Thoracic aorta (tissue), 2 donors: ENCODE data around the gene FSHB. TPM values are rescaled to one million over a fixed set of nuclear protein-coding genes. Genes with fewer than 3 reads are reported as not detected.
"Not testable (repeated sequence)": the region's sequence is repeated elsewhere in the genome, so short reads cannot be mapped to it uniquely, and the experiment has no call there.

ENCODE experiments used
- ATAC-seq: fragments of 150-250 bp; one replicate; pipeline ENCODE4 v1.8.0; 2017; ENCODE audit warnings: low read depth; ENCODE audit not compliant: insufficient number of reproducible peaks, low FRiP score
- DNase-seq: peaks from one replicate; pipeline ENCODE4 v3.0.0-alpha.2; 2020; ENCODE audit warnings: low spot score
- H3K27ac ChIP-seq, 2 donors: fragments of 200-600 bp; sonication (generic); 1 replicate in 1 of 2; 2 replicates in 1 of 2; pipeline ENCODE4 v1.5.1; 2016; ENCODE audit warnings: mild to moderate bottlenecking in 2 of 2, moderate library complexity in 2 of 2
- H3K27me3 ChIP-seq: fragments of 200-600 bp; sonication (generic); replicated peaks from 2 replicates; pipeline ENCODE4 v1.6.0; 2016; ENCODE audit warnings: mild to moderate bottlenecking; ENCODE audit not compliant: insufficient read depth
- H3K36me3 ChIP-seq: fragments of 200-600 bp; sonication (generic); one replicate; pipeline ENCODE4 v1.5.1; 2016
- H3K4me1 ChIP-seq, 2 donors: fragments of 200-600 bp; sonication (generic); 1 replicate in 1 of 2; 2 replicates in 1 of 2; pipeline versions ENCODE4 v1.5.1 to v1.6.0; 2016; ENCODE audit warnings: low read depth in 2 of 2, mild to moderate bottlenecking in 1 of 2; ENCODE audit not compliant: control insufficient read depth in 1 of 2
- H3K4me3 ChIP-seq: fragments of 200-600 bp; sonication (generic); 2 replicates; pipeline ENCODE4 v1.5.1; 2016; ENCODE audit warnings: mild to moderate bottlenecking
- H3K9me3 ChIP-seq: fragments of 200-600 bp; sonication (generic); 2 replicates; pipeline ENCODE4 v1.5.1; 2016
- CTCF ChIP-seq: fragments of 200-600 bp; sonication (generic); IDR thresholded peaks from one replicate; pipeline ENCODE4 v1.5.1; 2019; ENCODE audit warnings: antibody characterized with exemption
- total RNA-seq, 2 donors: library from RNA; depleted of rRNA; stranded (reverse); fragments of >200 nt; gene quantifications; one replicate each; pipeline versions ENCODE4 v1.1.0 to v1.2.3, GENCODE V29; 2016

FSHB gene
- total RNA-seq, 2 donors from 2014 or later = not detected

- ATAC-seq (no peak), DNase-seq (no peak)
- Histone ChIP-seq H3K36me3 (no peaks in the 10 kb centered on the region), H3K9me3 (no peaks in the 10 kb centered on the region), H3K27me3 (no peaks in the 10 kb centered on the region), H3K4me3 (no peak overlapping the region), H3K27ac (no peak overlapping the region), H3K4me1 (no peaks in the 10 kb centered on the region)
- no peak for TF ChIP-seq CTCF
Observed at GRCh38 chr11:30261821-30262220, 31.0 kb downstream of the FSHB start.

- H3K27me3 ChIP-seq, H3K27ac ChIP-seq, H3K4me1 ChIP-seq, H3K4me3 ChIP-seq, H3K36me3 ChIP-seq, DNase-seq, ATAC-seq, H3K9me3 ChIP-seq: not testable (repeated sequence)
Observed at GRCh38 chr11:30268638-30269037, 37.8 kb downstream of the FSHB start.

- Histone ChIP-seq H3K4me3 (no peak overlapping the region), H3K36me3 (no peaks in the 10 kb centered on the region), H3K27me3 (no peaks in the 10 kb centered on the region), H3K27ac (no peak overlapping the region), H3K9me3 (no peaks in the 10 kb centered on the region), H3K4me1 (no peaks in the 10 kb centered on the region)
- TF ChIP-seq CTCF = no peak
- ATAC-seq (no peak), DNase-seq (no peak)
Observed at GRCh38 chr11:30270671-30271070, 39.9 kb downstream of the FSHB start.

GRCh38 chr11:30277176-30277575, 46.4 kb downstream of the FSHB start:
- Histone ChIP-seq H3K27ac (no peak overlapping the region), H3K4me3 (no peak overlapping the region), H3K9me3 (no peaks in the 10 kb centered on the region), H3K36me3 (no peaks in the 10 kb centered on the region), H3K4me1 (no peaks in the 10 kb centered on the region), H3K27me3 (no peaks in the 10 kb centered on the region)
- DNase-seq (no peak), ATAC-seq (no peak)
- TF ChIP-seq CTCF = no peak

- DNase-seq (no peak), ATAC-seq (no peak)
- H3K9me3 ChIP-seq = no peaks in the 10 kb centered on the region
- TF ChIP-seq CTCF = no peak
- no peaks in the 10 kb centered on the region for H3K36me3 ChIP-seq
- no peaks in the 10 kb centered on the region for H3K27me3 ChIP-seq
- H3K27ac ChIP-seq = no peak overlapping the region
- H3K4me1 ChIP-seq = no peaks in the 10 kb centered on the region
- no peak overlapping the region for H3K4me3 ChIP-seq
Observed at GRCh38 chr11:30279796-30280195, 49.0 kb downstream of the FSHB start.

GRCh38 chr11:30281476-30282288, 50.9 kb downstream of the FSHB start:
- H3K27ac ChIP-seq = no peak overlapping the region
- H3K36me3 ChIP-seq = no peaks in the 10 kb centered on the region
- TF ChIP-seq CTCF = no peak
- no peaks in the 10 kb centered on the region for H3K27me3 ChIP-seq
- no peak for ATAC-seq
- H3K9me3 ChIP-seq = no peaks in the 10 kb centered on the region
- no peak for DNase-seq
- H3K4me3 ChIP-seq = no peak overlapping the region
- H3K4me1 ChIP-seq = no peaks in the 10 kb centered on the region
